ENCODE measurements around the gene ZBTB9. TPM values are rescaled to one million over a fixed set of nuclear protein-coding genes. Genes with fewer than 3 reads are reported as not detected.

The ZBTB9 gene
- total RNA-seq, 4 donors from 2014 or later = 1.1 to 2.8 (median 2.5) TPM

DNA sequence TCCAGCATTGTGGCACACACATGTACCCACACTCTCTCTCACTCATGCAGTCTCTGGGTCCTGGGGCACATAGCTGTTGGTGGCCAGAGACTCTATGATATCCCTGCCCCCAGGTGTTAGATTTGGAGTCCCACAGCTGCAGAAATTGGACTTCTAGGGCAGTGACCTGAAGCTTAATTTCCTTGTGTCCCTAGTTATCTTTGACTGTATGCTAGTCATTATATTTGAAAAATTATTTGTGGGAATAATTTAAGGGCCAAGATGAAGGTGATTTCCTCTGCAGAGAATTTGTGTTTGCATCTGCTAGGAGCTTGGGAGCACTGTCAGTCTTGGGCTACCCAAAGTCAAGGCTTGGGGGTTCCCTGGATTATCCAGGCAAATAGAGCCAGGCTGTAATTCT, 50.1 kb downstream of the ZBTB9 start:
- TF ChIP-seq, protein P1, sequence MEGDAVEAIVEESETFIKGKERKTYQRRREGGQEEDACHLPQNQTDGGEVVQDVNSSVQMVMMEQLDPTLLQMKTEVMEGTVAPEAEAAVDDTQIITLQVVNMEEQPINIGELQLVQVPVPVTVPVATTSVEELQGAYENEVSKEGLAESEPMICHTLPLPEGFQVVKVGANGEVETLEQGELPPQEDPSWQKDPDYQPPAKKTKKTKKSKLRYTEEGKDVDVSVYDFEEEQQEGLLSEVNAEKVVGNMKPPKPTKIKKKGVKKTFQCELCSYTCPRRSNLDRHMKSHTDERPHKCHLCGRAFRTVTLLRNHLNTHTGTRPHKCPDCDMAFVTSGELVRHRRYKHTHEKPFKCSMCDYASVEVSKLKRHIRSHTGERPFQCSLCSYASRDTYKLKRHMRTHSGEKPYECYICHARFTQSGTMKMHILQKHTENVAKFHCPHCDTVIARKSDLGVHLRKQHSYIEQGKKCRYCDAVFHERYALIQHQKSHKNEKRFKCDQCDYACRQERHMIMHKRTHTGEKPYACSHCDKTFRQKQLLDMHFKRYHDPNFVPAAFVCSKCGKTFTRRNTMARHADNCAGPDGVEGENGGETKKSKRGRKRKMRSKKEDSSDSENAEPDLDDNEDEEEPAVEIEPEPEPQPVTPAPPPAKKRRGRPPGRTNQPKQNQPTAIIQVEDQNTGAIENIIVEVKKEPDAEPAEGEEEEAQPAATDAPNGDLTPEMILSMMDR (IDR thresholded peaks at IDR 0.05; ENCODE audit: low read depth) = no peak

DNA sequence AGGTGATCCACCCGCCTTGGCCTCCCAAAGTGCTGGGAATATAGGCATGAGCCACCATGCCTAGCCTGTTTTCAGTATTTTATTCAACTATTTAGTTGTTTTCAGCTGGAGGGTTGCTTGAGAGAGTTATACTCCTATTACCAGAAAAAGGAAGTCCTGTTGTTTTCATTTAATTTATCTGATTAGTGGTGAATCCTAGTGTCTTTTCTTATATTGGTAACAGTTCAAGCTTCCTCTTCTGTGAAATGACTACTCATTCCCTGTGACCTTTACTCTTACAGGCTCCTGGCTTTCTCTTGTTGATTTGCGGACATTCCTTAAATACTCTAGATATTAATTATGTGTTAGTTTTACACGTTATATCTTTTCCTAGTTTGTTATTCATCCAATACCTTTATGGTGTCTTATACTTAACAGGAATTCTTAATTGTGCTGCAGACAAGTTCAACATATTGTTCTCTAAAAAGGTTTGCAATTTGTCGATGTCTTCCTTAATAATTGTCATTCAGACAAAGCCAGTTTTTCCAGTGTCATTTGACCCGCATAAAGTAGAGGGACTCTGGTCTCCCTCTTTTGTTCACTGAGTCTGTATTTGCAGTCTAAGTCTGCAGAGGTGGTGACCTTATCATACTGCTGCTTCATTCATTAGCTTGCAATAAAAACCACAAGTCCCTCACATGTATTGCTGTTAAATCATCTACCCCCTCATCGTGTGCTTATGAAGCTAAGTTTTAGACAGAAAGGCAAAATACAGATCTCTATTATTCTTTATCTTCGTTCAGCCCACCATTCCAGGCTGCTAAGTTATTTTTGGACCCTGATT, 51.4 kb downstream of the ZBTB9 start:
- TF ChIP-seq, protein P1 (IDR thresholded peaks at IDR 0.05; ENCODE audit: low read depth) = no peak

Small RNAs within 50 kb of the gene (small RNA-seq; reads per million reads assigned to genes)
- not detected for gene ZBTB9

Other genes starting within 250 kb of the ZBTB9 start
- gene HSD17B8, start 249.9 kb upstream of the ZBTB9 start, total RNA-seq = 10 to 100 TPM in 3 of 4 donors, 1 to 10 TPM in 1; 5.1 to 22.0 (median 16.2) TPM
- 10 to 100 TPM in 2 of 4 donors, 1 to 10 TPM in 2; 7.3 to 19.0 (median 10.5) TPM for gene RING1, start 246.1 kb upstream of the ZBTB9 start, total RNA-seq
- gene VPS52, start 182.7 kb upstream of the ZBTB9 start, total RNA-seq = 10 to 100 TPM; 27.2 to 59.2 (median 32.7) TPM
- 1,000 to 10,000 TPM; 2,263 to 3,298 (median 2,623) TPM for gene RPS18, start 182.5 kb upstream of the ZBTB9 start, total RNA-seq
- gene B3GALT4, start 177.5 kb upstream of the ZBTB9 start, total RNA-seq = 10 to 100 TPM in 3 of 4 donors, 1 to 10 TPM in 1; 7.3 to 20.7 (median 16.9) TPM
- 10 to 100 TPM; 40.7 to 62.9 (median 50.6) TPM for gene WDR46, start 165.3 kb upstream of the ZBTB9 start, total RNA-seq
- 10 to 100 TPM; 17.1 to 31.0 (median 23.4) TPM for gene PFDN6, start 165.0 kb upstream of the ZBTB9 start, total RNA-seq
- 10 to 100 TPM; 16.0 to 45.8 (median 42.5) TPM for gene RGL2, start 155.6 kb upstream of the ZBTB9 start, total RNA-seq
- 10 to 100 TPM; 36.2 to 77.0 (median 50.5) TPM for gene TAPBP, start 140.5 kb upstream of the ZBTB9 start, total RNA-seq
- gene ZBTB22, start 136.8 kb upstream of the ZBTB9 start, total RNA-seq = 10 to 100 TPM in 2 of 4 donors, 1 to 10 TPM in 2; 5.9 to 16.8 (median 9.0) TPM
- gene DAXX, start 131.6 kb upstream of the ZBTB9 start, total RNA-seq = 10 to 100 TPM; 26.3 to 47.1 (median 33.5) TPM
- 1 to 10 TPM in 2 of 4 donors, under 1 TPM in 1, not detected in 1; 0.33 to 4.4 (median 3.9) TPM for gene KIFC1, start 62.8 kb upstream of the ZBTB9 start, total RNA-seq
- gene PHF1, start 43.6 kb upstream of the ZBTB9 start, total RNA-seq = 10 to 100 TPM; 21.4 to 84.0 (median 48.3) TPM
- gene CUTA, start 36.5 kb upstream of the ZBTB9 start, total RNA-seq = 10 to 100 TPM; 66.7 to 92.6 (median 79.6) TPM
- 1 to 10 TPM; 6.2 to 7.3 (median 7.1) TPM for gene SYNGAP1, start 34.5 kb upstream of the ZBTB9 start, total RNA-seq
- gene BAK1, start 125.7 kb downstream of the ZBTB9 start, total RNA-seq = 10 to 100 TPM in 1 of 4 donors, 1 to 10 TPM in 3; 4.2 to 15.1 (median 6.8) TPM
- 10 to 100 TPM; 13.8 to 23.5 (median 19.6) TPM for gene ITPR3, start 166.7 kb downstream of the ZBTB9 start, total RNA-seq